ENCODE measurements around the gene SH3RF3.

SH3RF3 gene

DNA sequence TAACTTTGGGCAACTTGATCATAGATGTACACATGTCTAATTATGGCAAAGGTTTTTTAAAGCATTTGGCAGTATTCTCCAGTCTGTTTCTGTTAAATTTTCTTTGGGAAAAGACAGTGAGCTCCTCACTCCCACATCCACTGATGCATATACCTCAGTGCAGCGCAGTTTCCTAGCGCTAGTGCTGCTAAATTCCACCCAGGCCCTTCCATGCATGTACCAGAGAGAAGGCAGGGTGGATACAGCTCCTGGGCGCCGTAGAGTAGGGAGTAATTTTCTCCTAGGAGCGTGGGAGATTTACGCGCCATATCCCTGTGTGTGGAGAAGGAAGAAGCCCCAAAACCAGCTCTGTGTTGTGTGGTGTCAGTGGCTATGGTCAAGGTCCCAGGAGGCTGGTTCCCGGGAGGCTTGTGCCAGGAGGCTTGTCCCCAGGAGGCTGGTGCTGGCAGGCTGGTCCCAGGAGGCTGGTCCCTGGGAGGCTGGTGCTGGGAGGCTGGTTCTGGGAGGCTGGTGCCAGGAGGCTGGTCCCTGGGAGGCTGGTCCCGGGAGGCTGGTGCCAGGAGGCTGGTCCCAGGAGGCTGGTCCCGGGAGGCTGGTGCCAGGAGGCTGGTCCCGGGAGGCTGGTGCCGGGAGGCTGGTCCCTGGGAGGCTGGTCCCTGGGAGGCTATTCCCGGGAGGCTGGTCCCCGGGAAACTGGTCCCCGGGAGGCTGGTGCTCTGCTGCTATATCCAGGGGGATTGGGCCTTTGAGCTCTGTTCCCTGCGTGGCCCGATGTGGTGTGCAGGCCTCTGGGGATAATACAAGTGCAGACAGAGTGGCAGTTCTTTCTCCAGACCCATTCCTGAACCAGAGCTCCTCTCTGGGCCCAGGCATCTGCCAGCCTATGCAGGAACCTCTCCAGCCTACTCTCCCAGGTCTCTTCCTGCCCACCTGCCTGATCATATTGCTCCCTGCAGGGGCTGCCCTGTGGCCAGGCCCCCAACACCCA, 323.6 kb downstream of the SH3RF3 start:
- Histone ChIP-seq H3K9me3 (ENCODE audit: control insufficient read depth, insufficient read depth, low read length) (no peaks in the 10 kb centered on the region), H3K4me3 (ENCODE audit: low read length) (no peak overlapping the region), H3K4me1 (ENCODE audit: control insufficient read depth, insufficient read depth, low read length) (no peaks in the 10 kb centered on the region), H3K27ac (ENCODE audit: low read length) (no peak overlapping the region), H3K27me3 (ENCODE audit: control insufficient read depth, insufficient read depth, low read length) (no peaks in the 10 kb centered on the region), H3K36me3 (ENCODE audit: control insufficient read depth, insufficient read depth, low read length) (no peaks in the 10 kb centered on the region)
- WGBS (ENCODE audit: insufficient coverage, insufficient read length): no CpG with 5 or more reads among the region's 17 CpGs
- no peak for DNase-seq (ENCODE audit: low read depth, low spot score)

DNA sequence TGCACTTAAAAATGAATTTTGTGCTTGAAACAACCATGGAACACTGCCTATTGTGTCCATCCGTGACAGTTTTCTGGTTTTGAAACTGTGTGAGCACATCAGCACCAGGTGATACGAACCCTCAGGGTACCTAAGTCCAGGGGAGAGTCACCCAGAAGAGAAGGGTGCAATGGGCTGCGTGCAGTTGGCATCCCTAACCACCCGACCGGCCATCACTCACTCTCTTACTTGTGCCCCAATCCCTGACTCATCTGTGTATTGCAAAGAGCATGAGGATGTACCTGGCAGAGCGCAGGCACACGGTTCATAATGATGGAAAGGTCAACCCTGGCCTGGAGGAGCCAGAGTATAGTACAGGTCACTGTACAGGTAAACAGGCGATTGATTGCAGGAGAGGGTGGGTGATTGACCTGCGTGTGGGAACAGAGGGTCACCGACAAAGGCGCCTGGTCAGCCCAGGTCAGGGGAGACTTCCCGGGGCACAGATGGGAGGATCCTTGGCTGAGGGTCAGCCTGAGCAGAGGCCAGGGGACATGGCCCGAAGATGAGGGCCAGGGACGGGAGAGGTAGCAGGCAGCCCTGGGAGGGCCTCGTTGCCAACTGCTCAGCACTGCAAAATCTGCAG, 324.5 kb downstream of the SH3RF3 start:
- Histone ChIP-seq H3K4me1 (ENCODE audit: control insufficient read depth, insufficient read depth, low read length) (no peaks in the 10 kb centered on the region), H3K9me3 (ENCODE audit: control insufficient read depth, insufficient read depth, low read length) (no peaks in the 10 kb centered on the region), H3K27me3 (ENCODE audit: control insufficient read depth, insufficient read depth, low read length) (no peaks in the 10 kb centered on the region), H3K36me3 (ENCODE audit: control insufficient read depth, insufficient read depth, low read length) (no peaks in the 10 kb centered on the region), H3K4me3 (ENCODE audit: low read length) (no peak overlapping the region), H3K27ac (ENCODE audit: low read length) (no peak overlapping the region)
- no peak for DNase-seq (ENCODE audit: low read depth, low spot score)
- no CpG with 5 or more reads among the region's 15 CpGs for WGBS (ENCODE audit: insufficient coverage, insufficient read length)

- no peaks in the 10 kb centered on the region for H3K36me3 ChIP-seq (ENCODE audit: control insufficient read depth, insufficient read depth, low read length)
- WGBS (ENCODE audit: insufficient coverage, insufficient read length): no CpG with 5 or more reads among the region's 6 CpGs
These were observed 325.3 kb downstream of the SH3RF3 start for GRCh38 chr2:109454304-109454703.

GRCh38 chr2:109454765-109455394, 325.9 kb downstream of the SH3RF3 start:
- no peak for DNase-seq (ENCODE audit: low read depth, low spot score)
- no peaks in the 10 kb centered on the region for H3K27me3 ChIP-seq (ENCODE audit: control insufficient read depth, insufficient read depth, low read length)
- H3K4me3 ChIP-seq (ENCODE audit: low read length): no peak overlapping the region
- WGBS (ENCODE audit: insufficient coverage, insufficient read length): no CpG with 5 or more reads among the region's 7 CpGs
- no peaks in the 10 kb centered on the region for H3K36me3 ChIP-seq (ENCODE audit: control insufficient read depth, insufficient read depth, low read length)
- H3K4me1 ChIP-seq (ENCODE audit: control insufficient read depth, insufficient read depth, low read length): no peaks in the 10 kb centered on the region
- H3K9me3 ChIP-seq (ENCODE audit: control insufficient read depth, insufficient read depth, low read length): no peaks in the 10 kb centered on the region
- H3K27ac ChIP-seq (ENCODE audit: low read length): no peak overlapping the region

More at GRCh38 chr2:109454304-109454703, 325.3 kb downstream of the SH3RF3 start:
- Histone ChIP-seq H3K27ac (ENCODE audit: low read length) (no peak overlapping the region), H3K9me3 (ENCODE audit: control insufficient read depth, insufficient read depth, low read length) (no peaks in the 10 kb centered on the region), H3K4me3 (ENCODE audit: low read length) (no peak overlapping the region), H3K27me3 (ENCODE audit: control insufficient read depth, insufficient read depth, low read length) (no peaks in the 10 kb centered on the region), H3K4me1 (ENCODE audit: control insufficient read depth, insufficient read depth, low read length) (no peaks in the 10 kb centered on the region)
- no peak for DNase-seq (ENCODE audit: low read depth, low spot score)

DNA sequence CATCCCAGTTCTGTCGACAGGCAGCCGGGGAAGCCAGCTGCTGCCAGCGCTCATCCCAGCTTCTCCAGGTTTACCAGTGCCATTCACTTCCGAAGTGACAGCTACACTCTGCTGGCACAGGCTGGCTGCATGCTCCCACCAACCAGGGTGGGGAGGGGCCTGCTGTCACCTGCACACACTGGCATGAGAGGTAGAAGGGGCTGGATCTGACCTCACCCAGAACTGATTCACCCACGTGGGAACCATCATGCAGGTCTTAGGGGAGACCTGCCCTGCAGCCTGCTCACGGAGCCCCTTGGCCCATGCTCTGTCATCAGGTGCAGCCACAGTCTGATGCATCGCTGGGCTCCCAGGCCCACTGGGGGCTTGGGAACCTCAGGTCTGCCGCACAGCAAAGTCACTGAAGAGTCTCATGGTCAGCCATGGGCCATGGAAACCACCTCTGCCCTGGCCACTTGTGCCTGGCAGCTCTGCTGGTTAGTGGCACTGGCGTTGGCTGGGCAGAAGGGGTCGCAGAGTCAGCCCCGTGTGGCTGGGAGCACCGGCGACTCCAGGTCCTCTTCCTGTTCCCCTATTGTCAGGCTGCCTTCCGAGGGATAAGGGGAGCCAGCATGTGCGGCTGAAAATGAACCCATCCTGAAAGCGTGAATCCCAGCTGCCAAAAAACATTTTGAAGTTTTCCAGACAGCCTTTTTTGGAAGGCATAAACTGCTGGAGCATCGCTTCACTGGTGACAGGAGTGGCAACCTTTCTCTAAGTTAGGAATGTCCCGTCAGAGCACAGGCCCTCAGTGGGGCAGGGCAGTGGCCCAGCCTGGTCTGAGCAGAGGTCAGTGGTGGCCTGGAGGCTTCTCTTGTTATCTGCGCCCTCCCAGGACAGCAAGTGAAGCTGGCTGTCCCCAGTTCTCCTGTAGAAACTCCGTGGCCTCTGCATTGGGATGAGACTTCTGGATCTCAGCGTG, 327.0 kb downstream of the SH3RF3 start:
- Histone ChIP-seq H3K27me3 (ENCODE audit: control insufficient read depth, insufficient read depth, low read length) (no peaks in the 10 kb centered on the region), H3K4me3 (ENCODE audit: low read length) (no peak overlapping the region), H3K36me3 (ENCODE audit: control insufficient read depth, insufficient read depth, low read length) (no peaks in the 10 kb centered on the region), H3K9me3 (ENCODE audit: control insufficient read depth, insufficient read depth, low read length) (no peaks in the 10 kb centered on the region), H3K4me1 (ENCODE audit: control insufficient read depth, insufficient read depth, low read length) (no peaks in the 10 kb centered on the region), H3K27ac (ENCODE audit: low read length) (no peak overlapping the region)
- DNase-seq (ENCODE audit: low read depth, low spot score): no peak
- WGBS (ENCODE audit: insufficient coverage, insufficient read length): no CpG with 5 or more reads among the region's 21 CpGs

DNA sequence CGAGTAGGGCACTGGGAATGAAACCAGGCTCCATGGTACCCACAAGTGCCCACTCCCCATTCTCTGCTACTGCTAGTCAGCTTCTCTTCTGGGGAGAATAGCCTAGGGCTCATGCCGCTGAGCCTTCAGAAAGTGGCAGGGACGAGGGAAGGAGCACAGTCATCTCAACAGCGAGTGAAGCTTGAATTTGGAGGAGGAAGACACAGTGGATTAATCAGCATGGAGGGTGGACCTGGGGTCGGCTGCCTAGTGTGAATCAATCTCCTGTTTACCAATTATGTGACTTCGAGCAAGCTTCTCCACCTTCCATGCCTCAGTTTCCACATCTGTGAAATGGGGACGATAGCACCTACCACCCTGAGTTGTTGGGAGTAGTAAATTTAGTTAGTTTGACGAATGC, 327.8 kb downstream of the SH3RF3 start:
- no peaks in the 10 kb centered on the region for H3K4me1 ChIP-seq (ENCODE audit: control insufficient read depth, insufficient read depth, low read length)
- no peak for DNase-seq (ENCODE audit: low read depth, low spot score)
- H3K27me3 ChIP-seq (ENCODE audit: control insufficient read depth, insufficient read depth, low read length): no peaks in the 10 kb centered on the region
- no CpG with 5 or more reads among the region's 8 CpGs for WGBS (ENCODE audit: insufficient coverage, insufficient read length)
- no peak overlapping the region for H3K4me3 ChIP-seq (ENCODE audit: low read length)
- H3K36me3 ChIP-seq (ENCODE audit: control insufficient read depth, insufficient read depth, low read length): no peaks in the 10 kb centered on the region
- H3K9me3 ChIP-seq (ENCODE audit: control insufficient read depth, insufficient read depth, low read length): no peaks in the 10 kb centered on the region
- no peak overlapping the region for H3K27ac ChIP-seq (ENCODE audit: low read length)

DNA sequence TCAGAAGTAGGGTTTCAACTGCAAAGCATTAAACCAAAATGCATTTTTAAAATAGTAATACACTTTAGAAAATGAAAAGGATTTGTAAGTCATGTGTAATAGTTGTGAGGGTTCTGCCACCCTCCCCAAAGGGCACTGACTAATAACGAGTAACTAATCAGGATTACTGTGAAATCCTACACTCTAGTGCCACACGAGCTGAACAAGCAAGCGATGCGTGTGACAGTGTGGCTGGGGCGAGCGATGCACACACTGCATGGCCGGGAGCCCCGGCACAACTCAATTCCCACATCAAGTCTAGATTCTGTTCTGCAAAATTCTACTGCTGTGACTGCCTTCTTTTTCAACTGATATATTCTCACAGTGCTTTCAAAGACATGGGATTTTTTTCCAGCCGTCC, 328.4 kb downstream of the SH3RF3 start:
- Histone ChIP-seq H3K36me3 (ENCODE audit: control insufficient read depth, insufficient read depth, low read length) (no peaks in the 10 kb centered on the region), H3K4me1 (ENCODE audit: control insufficient read depth, insufficient read depth, low read length) (no peaks in the 10 kb centered on the region), H3K4me3 (ENCODE audit: low read length) (no peak overlapping the region), H3K27ac (ENCODE audit: low read length) (no peak overlapping the region), H3K27me3 (ENCODE audit: control insufficient read depth, insufficient read depth, low read length) (no peaks in the 10 kb centered on the region), H3K9me3 (ENCODE audit: control insufficient read depth, insufficient read depth, low read length) (no peaks in the 10 kb centered on the region)
- no peak for DNase-seq (ENCODE audit: low read depth, low spot score)
- no CpG with 5 or more reads among the region's 9 CpGs for WGBS (ENCODE audit: insufficient coverage, insufficient read length)

GRCh38 chr2:109457794-109458193, 328.8 kb downstream of the SH3RF3 start:
- Histone ChIP-seq H3K27ac (ENCODE audit: low read length) (no peak overlapping the region), H3K36me3 (ENCODE audit: control insufficient read depth, insufficient read depth, low read length) (no peaks in the 10 kb centered on the region), H3K4me3 (ENCODE audit: low read length) (no peak overlapping the region), H3K27me3 (ENCODE audit: control insufficient read depth, insufficient read depth, low read length) (no peaks in the 10 kb centered on the region), H3K9me3 (ENCODE audit: control insufficient read depth, insufficient read depth, low read length) (no peaks in the 10 kb centered on the region), H3K4me1 (ENCODE audit: control insufficient read depth, insufficient read depth, low read length) (no peaks in the 10 kb centered on the region)
- no peak for DNase-seq (ENCODE audit: low read depth, low spot score)
- no CpG with 5 or more reads among the region's 7 CpGs for WGBS (ENCODE audit: insufficient coverage, insufficient read length)

GRCh38 chr2:109458512-109458911, 329.5 kb downstream of the SH3RF3 start:
- no peaks in the 10 kb centered on the region for H3K27me3 ChIP-seq (ENCODE audit: control insufficient read depth, insufficient read depth, low read length)
- H3K4me3 ChIP-seq (ENCODE audit: low read length): no peak overlapping the region
- no peak overlapping the region for H3K27ac ChIP-seq (ENCODE audit: low read length)
- H3K4me1 ChIP-seq (ENCODE audit: control insufficient read depth, insufficient read depth, low read length): no peaks in the 10 kb centered on the region
- H3K36me3 ChIP-seq (ENCODE audit: control insufficient read depth, insufficient read depth, low read length): no peaks in the 10 kb centered on the region
- no peaks in the 10 kb centered on the region for H3K9me3 ChIP-seq (ENCODE audit: control insufficient read depth, insufficient read depth, low read length)
- no CpG with 5 or more reads among the region's 1 CpG for WGBS (ENCODE audit: insufficient coverage, insufficient read length)
- no peak for DNase-seq (ENCODE audit: low read depth, low spot score)

- H3K27me3 ChIP-seq (ENCODE audit: control insufficient read depth, insufficient read depth, low read length): no peaks in the 10 kb centered on the region
- H3K36me3 ChIP-seq (ENCODE audit: control insufficient read depth, insufficient read depth, low read length): no peaks in the 10 kb centered on the region
- DNase-seq (ENCODE audit: low read depth, low spot score): no peak
- H3K4me3 ChIP-seq (ENCODE audit: low read length): no peak overlapping the region
- WGBS (ENCODE audit: insufficient coverage, insufficient read length): no CpG with 5 or more reads among the region's 6 CpGs
- no peak overlapping the region for H3K27ac ChIP-seq (ENCODE audit: low read length)
- no peaks in the 10 kb centered on the region for H3K9me3 ChIP-seq (ENCODE audit: control insufficient read depth, insufficient read depth, low read length)
- no peaks in the 10 kb centered on the region for H3K4me1 ChIP-seq (ENCODE audit: control insufficient read depth, insufficient read depth, low read length)
These were observed 330.5 kb downstream of the SH3RF3 start for GRCh38 chr2:109459485-109459884.

Data from iPS DF 6.9 (cell line).